HCT116 (cell line): ENCODE data around the gene PPP1R12B. TPM values are rescaled to one million over a fixed set of nuclear protein-coding genes. Genes with fewer than 3 reads are reported as not detected.
"Not testable (repeated sequence)": the region's sequence is repeated elsewhere in the genome, so short reads cannot be mapped to it uniquely, and the experiment has no call there.

Experiments
- ATAC-seq: fragments of 200-7000 bp; cut with Tn5 transposase; 2 replicates; pipeline ENCODE4 v1.9.1; 2020; ENCODE audit warnings: mild to moderate bottlenecking, moderate library complexity
- BruUV-seq: library from RNA; stranded (reverse); fragments of 400-500 nt; replicated peaks from 2 replicates; lab custom pipeline; 2021; lab: Mats Ljungman, UMichigan
- CTCF ChIA-PET: fragments of 300-600 bp; sonication (Branson Sonifier 250); formaldehyde crosslinking; loops from one replicate; lab custom pipeline; 2021; ENCODE audit warnings: antibody characterized with exemption; lab: Charles Lee
- POLR2A ChIA-PET: fragments of 300-600, 350-600 bp; sonication (Branson Sonifier 250); formaldehyde crosslinking; loops from one replicate; lab custom pipeline; 2021; ENCODE audit warnings: antibody characterized with exemption; lab: Charles Lee
- RAD21 ChIA-PET, 2 experiments: fragments of 300-600 bp; sonication (Branson Sonifier 250); formaldehyde crosslinking; loops; one replicate each; lab custom pipeline; 2023; ENCODE audit warnings: low total read pairs in 2 of 2; ENCODE audit not compliant: uncharacterized antibody in 2 of 2, unreplicated experiment in 2 of 2, low non-redundant PET in 1 of 2; lab: Charles Lee
- DNase-seq: peaks from one replicate; pipeline ENCODE4 v3.0.0-alpha.2; 2010; ENCODE audit warnings: low read depth, low spot score
- H2AFZ ChIP-seq: fragments of 200-600 bp; shearing (Covaris generic), sonication (generic); 2 replicates; pipeline ENCODE4 v1.6.1; 2017; ENCODE audit warnings: low read depth, mixed run types, mixed read lengths, antibody characterized with exemption, low read length; ENCODE audit not compliant: poor library complexity, severe bottlenecking
- H3K27ac ChIP-seq: 2 replicates; pipeline ENCODE4 v1.5.1; 2012; ENCODE audit warnings: low read depth, low read length
- H3K27me3 ChIP-seq: fragments of 200-600 bp; sonication (generic); 2 replicates; pipeline ENCODE4 v1.6.1; 2016; ENCODE audit warnings: mixed run types, low read length, mixed read lengths; ENCODE audit not compliant: insufficient read depth
- H3K36me3 ChIP-seq, 2 experiments: fragments of 200-500 bp in 1 of 2; fragments of 200-600 bp in 1 of 2; sonication (Bioruptor generic) in 1 of 2; sonication (generic) in 1 of 2; 2 replicates each; pipeline versions ENCODE4 v1.5.1 to v1.6.1; 2014 to 2016; ENCODE audit warnings: low read length in 2 of 2, inconsistent platforms in 1 of 2, mixed read lengths in 1 of 2, mixed run types in 1 of 2; ENCODE audit not compliant: insufficient read depth in 2 of 2, control insufficient read depth in 1 of 2
- H3K4me1 ChIP-seq, 2 experiments: fragments of 200-600 bp in 1 of 2; sonication (generic) in 1 of 2; 2 replicates each; pipeline versions ENCODE4 v1.5.1 to v1.6.1; 2012 to 2017; ENCODE audit warnings: low read length in 2 of 2, inconsistent platforms in 1 of 2, mild to moderate bottlenecking in 1 of 2, mixed read lengths in 1 of 2, mixed run types in 1 of 2, moderate library complexity in 1 of 2; ENCODE audit not compliant: insufficient read depth in 2 of 2, control insufficient read depth in 1 of 2
- H3K4me2 ChIP-seq: fragments of 200-600 bp; sonication (generic); 2 replicates; pipeline ENCODE4 v1.6.1; 2017; ENCODE audit warnings: mixed run types, low read length, mixed read lengths
- H3K4me3 ChIP-seq, 2 experiments: fragments of 200-600 bp in 1 of 2; sonication (generic) in 1 of 2; replicated peaks in 1 of 2; 2 replicates each; pipeline ENCODE4 v1.5.1; 2011 to 2016; ENCODE audit warnings: low read length in 2 of 2, control low read depth in 1 of 2, low read depth in 1 of 2, mild to moderate bottlenecking in 1 of 2, mixed read lengths in 1 of 2, mixed run types in 1 of 2
- H3K79me2 ChIP-seq: fragments of 200-600 bp; sonication (generic); 2 replicates; pipeline ENCODE4 v1.6.1; 2017; ENCODE audit warnings: mild to moderate bottlenecking, mixed run types, low read length, moderate library complexity, mixed read lengths; ENCODE audit not compliant: insufficient read depth
- H3K9ac ChIP-seq: fragments of 200-600 bp; sonication (generic); 2 replicates; pipeline ENCODE4 v1.6.1; 2016; ENCODE audit warnings: low read length, mixed read lengths
- H3K9me2 ChIP-seq: fragments of 200-600 bp; sonication (generic), shearing (Covaris generic); 2 replicates; pipeline ENCODE4 v1.6.1; 2017; ENCODE audit warnings: mixed run types, mild to moderate bottlenecking, moderate library complexity; ENCODE audit not compliant: insufficient read depth
- H3K9me3 ChIP-seq, 2 experiments: fragments of 200-500 bp in 1 of 2; fragments of 200-600 bp in 1 of 2; sonication (Bioruptor generic) in 1 of 2; sonication (generic) in 1 of 2; 2 replicates each; pipeline ENCODE4 v1.6.1; 2014 to 2017; ENCODE audit warnings: low read length in 2 of 2, mixed read lengths in 2 of 2, inconsistent platforms in 1 of 2, low read depth in 1 of 2, mild to moderate bottlenecking in 1 of 2, mixed run types in 1 of 2, moderate library complexity in 1 of 2; ENCODE audit not compliant: control insufficient read depth in 1 of 2, insufficient read depth in 1 of 2
- H4K20me1 ChIP-seq: fragments of 200-600 bp; sonication (generic), shearing (Covaris generic); 2 replicates; pipeline ENCODE4 v1.6.1; 2017; ENCODE audit warnings: mixed run types, mild to moderate bottlenecking, moderate library complexity; ENCODE audit not compliant: insufficient read depth
- CBX3 ChIP-seq: IDR thresholded peaks from 2 replicates; pipeline ENCODE4 v1.6.1; 2012; ENCODE audit warnings: low read depth
- CEBPB ChIP-seq: IDR thresholded peaks from 2 replicates; pipeline ENCODE4 v1.6.1; 2012; ENCODE audit warnings: low read depth
- FOSL1 ChIP-seq: IDR thresholded peaks from 2 replicates; pipeline ENCODE4 v1.6.1; 2012; ENCODE audit warnings: low read depth
- SRF ChIP-seq: IDR thresholded peaks from 2 replicates; pipeline ENCODE4 v1.6.1; 2012; ENCODE audit warnings: low read depth
- ZBTB33 ChIP-seq: IDR thresholded peaks from 2 replicates; pipeline ENCODE4 v1.6.1; 2011; ENCODE audit warnings: mild to moderate bottlenecking, low read length, moderate library complexity; ENCODE audit not compliant: insufficient replicate concordance; ENCODE audit errors: extremely low read depth
- ZNF274 ChIP-seq: fragments of 200-500 bp; sonication (Bioruptor generic); IDR thresholded peaks from 2 replicates; pipeline ENCODE4 v1.6.1; 2014; ENCODE audit warnings: mild to moderate bottlenecking, low read depth, low read length, inconsistent platforms
- intact Hi-C: fragments of 100-400 bp; cut with micrococcal nuclease; formaldehyde crosslinking; loops from 2 replicates; pipeline ENCODE4 v1.10.0; 2022
- total RNA-seq: library from RNA; stranded (reverse); gene quantifications from one replicate; pipeline ENCODE4 v1.2.1, GENCODE V29; 2021; ENCODE audit not compliant: unreplicated experiment

Gene PPP1R12B
- total RNA-seq, 1 experiment from 2014 or later = 14.3 TPM

- TF ChIP-seq ZBTB33 (no peak), FOSL1 (no peak), CBX3 (no peak), CEBPB (no peak), SRF (no peak), ZNF274 (no peak)
Measured at GRCh38 chr1:202505356-202505755, 156.9 kb downstream of the PPP1R12B start (continued).

- ATAC-seq, H3K9me2 ChIP-seq, H3K27ac ChIP-seq, H3K9ac ChIP-seq, DNase-seq, H4K20me1 ChIP-seq, RAD21 ChIA-PET, H3K4me1 ChIP-seq, CTCF ChIA-PET, H3K4me2 ChIP-seq, POLR2A ChIA-PET, H3K36me3 ChIP-seq, H3K4me3 ChIP-seq, H3K9me3 ChIP-seq, H2AFZ ChIP-seq, BruUV-seq, H3K79me2 ChIP-seq, H3K27me3 ChIP-seq: not testable (repeated sequence)
- intact Hi-C loops = loop anchor here (10.0 kb wide), 1 partner anchor 209 kb away; the partner anchor contains the start of gene SYT2
Measured at GRCh38 chr1:202505880-202506575, 157.5 kb downstream of the PPP1R12B start.

- DNase-seq, H3K4me1 ChIP-seq, H3K4me3 ChIP-seq, CTCF ChIA-PET, RAD21 ChIA-PET, H3K27me3 ChIP-seq, BruUV-seq, POLR2A ChIA-PET, H3K36me3 ChIP-seq, H2AFZ ChIP-seq, H3K79me2 ChIP-seq, H3K9ac ChIP-seq, H3K9me3 ChIP-seq, ATAC-seq, H3K9me2 ChIP-seq, H3K27ac ChIP-seq, H3K4me2 ChIP-seq, H4K20me1 ChIP-seq: not testable (repeated sequence)
- intact Hi-C loops = loop anchor here (10.0 kb wide), 1 partner anchor 206 kb away; the partner anchor contains the start of gene SYT2
Measured at GRCh38 chr1:202508863-202509262, 160.4 kb downstream of the PPP1R12B start.

GRCh38 chr1:202513875-202514274 is 165.4 kb downstream of the PPP1R12B start:
- CTCF ChIA-PET, intact Hi-C loops, H3K4me2 ChIP-seq, H3K9me3 ChIP-seq, H3K4me1 ChIP-seq, POLR2A ChIA-PET, H3K4me3 ChIP-seq, H3K79me2 ChIP-seq, H3K9ac ChIP-seq, H3K27ac ChIP-seq, RAD21 ChIA-PET, BruUV-seq, H3K9me2 ChIP-seq, H3K27me3 ChIP-seq, H4K20me1 ChIP-seq, H2AFZ ChIP-seq, ATAC-seq, DNase-seq, H3K36me3 ChIP-seq: not testable (repeated sequence)
